ENCODE measurements around the gene LRRTM2. TPM values are rescaled to one million over a fixed set of nuclear protein-coding genes. Genes with fewer than 3 reads are reported as not detected.
A peak's percentile ranks its signal among the peaks of the same experiment; 100 is the strongest.

The LRRTM2 gene
- polyA plus RNA-seq, 2 of the 4 experiments (the other 2 are of a cell fraction), result not detected

DNA sequence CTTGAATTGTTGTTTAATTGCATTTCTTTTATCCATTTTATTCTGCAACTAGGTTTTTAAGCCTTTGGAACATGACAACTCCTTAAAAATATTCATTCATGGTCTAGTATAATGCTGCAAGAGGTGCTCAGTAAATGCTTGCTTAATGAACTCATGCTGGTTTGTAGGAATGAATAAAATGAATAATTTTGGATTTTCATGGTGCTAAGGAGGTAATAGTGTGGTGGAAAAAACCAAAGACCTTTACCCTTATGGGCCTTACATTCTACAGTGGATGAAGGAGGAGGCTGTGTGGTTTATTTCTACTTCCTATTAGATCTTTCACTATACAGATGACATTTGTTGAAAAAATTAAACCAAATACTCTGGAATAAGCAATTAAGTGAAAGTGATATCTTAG, 43.4 kb downstream of the LRRTM2 start:
- peak; percentile 32 for FAIRE-seq
- no peak for DNase-seq (ENCODE audit: low read depth in 1 of 2, low spot score in 1 of 2)
- Histone ChIP-seq H3K4me2 (no peak overlapping the region), H3K9me3 (no peaks in the 10 kb centered on the region), H3K4me3 (no peak overlapping the region), H3K27ac (no peak overlapping the region), H3K4me1 (no peaks in the 10 kb centered on the region)
- ChIA-PET CTCF (interaction anchor here (1.2 to 1.8 kb wide), 2 partner anchors 11 to 13 kb away, joined by 3 to 5 read pairs; no protein-coding TSS in a partner anchor), POLR2A (no interaction called here)
- ATAC-seq, result no peak
- TF ChIP-seq ATOH8 (CRISPR knock-in tag; IDR thresholded peaks at IDR 0.05; ENCODE audit: low read depth) (no peak), FOSL2 (IDR thresholded peaks at IDR 0.05) (no peak), FOSL2 (CRISPR knock-in tag; IDR thresholded peaks at IDR 0.05) (no peak), RCOR1 (IDR thresholded peaks at IDR 0.05; ENCODE audit: low read depth, low read length) (no peak), HOXA7 (CRISPR knock-in tag; IDR thresholded peaks at IDR 0.05) (no peak), TFCP2L1 (CRISPR knock-in tag; IDR thresholded peaks at IDR 0.05) (no peak), GATA3 (IDR thresholded peaks at IDR 0.05; ENCODE audit: borderline replicate concordance) (no peak), HOXB5 (CRISPR knock-in tag; IDR thresholded peaks at IDR 0.05) (no peak), CHD4 (IDR thresholded peaks at IDR 0.05; ENCODE audit: borderline replicate concordance) (no peak), CHD2 (IDR thresholded peaks at IDR 0.05; ENCODE audit: low read length, partially characterized antibody) (no peak), PHF8 (IDR thresholded peaks at IDR 0.05; ENCODE audit: borderline replicate concordance, low read depth) (no peak), JUNB (IDR thresholded peaks at IDR 0.05) (no peak), MAZ (IDR thresholded peaks at IDR 0.05; ENCODE audit: borderline replicate concordance, low read depth, low read length) (no peak)

DNA sequence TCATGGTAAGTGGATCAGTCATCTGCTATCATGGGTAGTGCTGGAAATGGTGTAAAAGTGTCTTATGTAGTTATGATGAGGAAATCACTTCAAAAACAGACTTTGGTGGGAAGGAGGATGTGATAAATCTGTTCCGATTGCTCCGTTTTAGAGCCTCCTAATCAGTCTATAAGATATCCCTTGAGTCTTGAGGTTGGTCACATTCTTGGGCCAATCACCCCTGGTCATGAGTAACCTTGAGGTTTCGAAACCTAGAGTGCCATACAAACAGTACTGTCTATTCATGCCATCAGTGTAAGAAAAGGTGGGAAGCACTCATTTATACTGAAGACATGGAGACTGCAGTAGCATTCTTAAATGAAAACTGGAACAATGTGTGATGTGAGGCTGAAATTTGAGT, 45.8 kb downstream of the LRRTM2 start:
- 87% methylated on average over 3 of the region's 3 CpGs for WGBS (ENCODE audit: missing lambda C conversion rate)
- no peak for ATAC-seq
- H3K9me3 ChIP-seq, result no peaks in the 10 kb centered on the region
- no peak for FAIRE-seq
- CTCF ChIA-PET, result interaction anchor here (0.5 to 1.0 kb wide), 5 partner anchors 28 to 433 kb away, joined by 3 to 6 read pairs (median 3); no protein-coding TSS in a partner anchor
- no peak overlapping the region for H3K4me2 ChIP-seq
- POLR2A ChIA-PET, result no interaction called here
- no peak for TF ChIP-seq PBX3 (IDR thresholded peaks at IDR 0.05)
- TF ChIP-seq RFX5 (IDR thresholded peaks at IDR 0.05), result no peak
- no peak for TF ChIP-seq FOXS1 (CRISPR knock-in tag; IDR thresholded peaks at IDR 0.05)
- TF ChIP-seq MAZ (IDR thresholded peaks at IDR 0.05; ENCODE audit: borderline replicate concordance, low read depth, low read length), result no peak
- no peak for TF ChIP-seq JUN (IDR thresholded peaks at IDR 0.05)
- no peak for TF ChIP-seq BCL3 (IDR thresholded peaks at IDR 0.05)
- TF ChIP-seq FOSL2 (IDR thresholded peaks at IDR 0.05), result no peak
- TF ChIP-seq FOSL2 (CRISPR knock-in tag; IDR thresholded peaks at IDR 0.05), result no peak
- no peak for TF ChIP-seq HDAC2 (IDR thresholded peaks at IDR 0.05)
- TF ChIP-seq HMGXB4 (CRISPR knock-in tag; IDR thresholded peaks at IDR 0.05; ENCODE audit: borderline replicate concordance), result no peak
- TF ChIP-seq POLR2A (IDR thresholded peaks at IDR 0.05; ENCODE audit: low read length), result no peak
- no peak for TF ChIP-seq MAX (IDR thresholded peaks at IDR 0.05)
- no peak for TF ChIP-seq MYC (IDR thresholded peaks at IDR 0.05; ENCODE audit: borderline replicate concordance, low read length)
- no peak for TF ChIP-seq HEYL (CRISPR knock-in tag; IDR thresholded peaks at IDR 0.05)
- no peaks in the 10 kb centered on the region for H3K4me1 ChIP-seq
- no peak overlapping the region for H3K27ac ChIP-seq
- H3K4me3 ChIP-seq, result no peak overlapping the region
- DNase-seq (ENCODE audit: low read depth in 1 of 2, low spot score in 1 of 2), result no peak
